Sigmoid colon (tissue), 7 donors: ENCODE measurements around the gene MPZ. TPM values are rescaled to one million over a fixed set of nuclear protein-coding genes. Genes with fewer than 3 reads are reported as not detected.

Experiments used
- DNase-seq: peaks from one replicate; pipeline ENCODE4 v3.0.0-alpha.2; 2019
- H3K27ac ChIP-seq, 4 donors: fragments of 200-600 bp; sonication (generic); one replicate each; pipeline ENCODE4 v1.5.1; 2016 to 2019; ENCODE audit warnings: mild to moderate bottlenecking in 1 of 4
- H3K27me3 ChIP-seq, 3 donors: fragments of 200-600 bp; sonication (generic); one replicate each; pipeline ENCODE4 v1.5.1; 2019; ENCODE audit warnings: mild to moderate bottlenecking in 1 of 3
- H3K36me3 ChIP-seq, 4 donors: fragments of 200-600 bp; sonication (generic); one replicate each; pipeline ENCODE4 v1.5.1; 2016 to 2019
- H3K4me1 ChIP-seq, 4 donors: fragments of 200-600 bp; sonication (generic); one replicate each; pipeline ENCODE4 v1.5.1; 2017 to 2019
- H3K4me3 ChIP-seq, 4 donors: fragments of 200-600 bp; sonication (generic); one replicate each; pipeline ENCODE4 v1.5.1; 2017 to 2019; ENCODE audit warnings: mild to moderate bottlenecking in 2 of 4, moderate library complexity in 1 of 4
- H3K9me3 ChIP-seq, 4 donors: fragments of 200-600 bp in 3 of 4; sonication (generic) in 3 of 4; one replicate each; pipeline versions ENCODE4 v1.5.1 to v1.6.1; 2013 to 2019
- EP300 ChIP-seq, 4 donors: sonication (generic); formaldehyde crosslinking; IDR thresholded peaks; one replicate each; pipeline ENCODE4 v1.6.1; 2017; ENCODE audit warnings: antibody characterized with exemption in 4 of 4
- POLR2A ChIP-seq, 2 donors: fragments of 450-650 bp; IDR thresholded peaks; one replicate each; pipeline ENCODE4 v1.6.1; 2016; ENCODE audit warnings: antibody characterized with exemption in 2 of 2, mild to moderate bottlenecking in 2 of 2, moderate library complexity in 2 of 2
- POLR2AphosphoS5 ChIP-seq, 4 donors: sonication (generic); formaldehyde crosslinking; IDR thresholded peaks; one replicate each; pipeline ENCODE4 v1.6.1; 2017; ENCODE audit warnings: antibody characterized with exemption in 4 of 4
- WGBS, 2 donors: extraction: QIAGEN DNeasy Blood & Tissue Kit; methylation state at CpG; one replicate each; pipeline ENCODE4 v1.1.7; 2013; 5-methylcytosine and 5-hydroxymethylcytosine counted together
- intact Hi-C: fragments of 100-400 bp; cut with DNase I; formaldehyde crosslinking; loops from one replicate; pipeline ENCODE4 v1.15.1; 2023
- polyA plus RNA-seq, 3 donors: library from polyadenylated mRNA; stranded (reverse); fragments of 200-250 nt; gene quantifications; one replicate each; pipeline ENCODE4 v1.2.3, GENCODE V29; 2013
- total RNA-seq, 4 donors: library from RNA; depleted of rRNA; stranded (reverse); fragments of >200 nt; gene quantifications; one replicate each; pipeline ENCODE4 v1.1.0, GENCODE V29; 2016
- TF ChIP-seq, protein P1 (sequence below), 4 experiments: fragments of 450-650 bp in 3 of 4; fragments of 200-600 bp in 1 of 4; IDR thresholded peaks; one replicate each; pipeline ENCODE4 v1.5.1; 2016 to 2019; ENCODE audit warnings: antibody characterized with exemption in 4 of 4, mild to moderate bottlenecking in 3 of 4, moderate library complexity in 2 of 4
- donor health status: healthy with polysubstance abuse.
- donor health status: Bipolar disorder and iron deficiency.
- donor health status: healthy.

Gene MPZ
- total and polyA plus RNA-seq, 7 donors: 1.2 to 10.0 (median 4.1) TPM

DNA sequence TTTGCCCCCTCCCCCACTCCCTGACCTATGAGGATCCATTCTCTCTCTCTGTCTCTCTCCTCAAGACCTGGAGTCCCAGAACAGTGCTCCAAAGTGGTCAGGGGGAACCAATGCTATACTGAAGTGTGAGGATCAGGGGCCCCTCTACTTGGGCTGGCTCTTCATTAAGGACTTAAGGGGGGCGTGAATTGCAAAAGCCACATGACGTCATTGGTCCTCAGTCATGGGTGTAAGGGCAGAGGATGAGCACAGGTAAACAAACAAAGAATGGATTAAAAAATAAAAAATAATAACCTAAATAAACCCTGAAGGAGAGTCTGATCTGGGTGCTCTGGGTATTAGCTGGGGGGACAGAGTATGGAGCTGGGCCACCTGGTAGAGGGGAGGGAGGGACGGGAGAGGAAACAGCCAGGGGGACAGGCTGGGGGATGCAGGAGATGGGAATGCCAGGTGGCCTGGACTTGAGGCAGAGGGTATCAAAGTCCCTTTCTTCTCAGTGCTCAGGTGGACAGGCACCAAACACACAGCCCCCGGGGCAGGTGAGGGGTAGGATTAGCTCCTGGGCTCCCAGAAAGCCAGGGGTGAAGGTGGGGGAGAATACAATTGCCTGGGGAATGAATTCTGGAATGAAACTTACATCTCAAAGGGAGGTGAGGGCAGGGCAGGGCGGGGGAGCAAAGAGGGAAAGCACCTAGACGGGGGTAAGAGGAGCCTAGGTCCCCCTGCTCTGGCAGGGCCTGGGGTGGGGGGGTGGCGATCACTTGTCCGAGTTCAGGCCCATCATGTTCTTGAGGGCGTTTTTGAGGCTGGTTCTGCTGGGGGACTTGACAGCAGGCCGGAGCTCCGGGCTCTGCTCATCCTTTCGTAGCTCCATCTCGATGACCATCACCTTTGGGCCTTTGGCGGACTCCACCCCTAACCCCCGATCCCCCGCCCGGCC, 4.6 kb downstream of the MPZ start:
- Histone ChIP-seq H3K4me1 (peaks cover 0 to 26% (median 17%) of the 10 kb centered on the region in 4 donors), H3K36me3 (no peaks in the 10 kb centered on the region), H3K27me3 (no peaks in the 10 kb centered on the region), H3K9me3 (no peaks in the 10 kb centered on the region), H3K4me3 (peak overlapping the region; percentile 49 to 69 (median 60)), H3K27ac (peak overlapping the region; percentile 37 to 65 (median 55))
- 12 to 13% methylated on average over 17 of the region's 17 CpGs for WGBS, 2 donors
- DNase-seq: no peak
- TF ChIP-seq POLR2A (IDR thresholded peaks at IDR 0.05) (no peak), EP300 (IDR thresholded peaks at IDR 0.05) (no peak), POLR2AphosphoS5 (IDR thresholded peaks at IDR 0.05) (no peak)
- TF ChIP-seq, protein P1, sequence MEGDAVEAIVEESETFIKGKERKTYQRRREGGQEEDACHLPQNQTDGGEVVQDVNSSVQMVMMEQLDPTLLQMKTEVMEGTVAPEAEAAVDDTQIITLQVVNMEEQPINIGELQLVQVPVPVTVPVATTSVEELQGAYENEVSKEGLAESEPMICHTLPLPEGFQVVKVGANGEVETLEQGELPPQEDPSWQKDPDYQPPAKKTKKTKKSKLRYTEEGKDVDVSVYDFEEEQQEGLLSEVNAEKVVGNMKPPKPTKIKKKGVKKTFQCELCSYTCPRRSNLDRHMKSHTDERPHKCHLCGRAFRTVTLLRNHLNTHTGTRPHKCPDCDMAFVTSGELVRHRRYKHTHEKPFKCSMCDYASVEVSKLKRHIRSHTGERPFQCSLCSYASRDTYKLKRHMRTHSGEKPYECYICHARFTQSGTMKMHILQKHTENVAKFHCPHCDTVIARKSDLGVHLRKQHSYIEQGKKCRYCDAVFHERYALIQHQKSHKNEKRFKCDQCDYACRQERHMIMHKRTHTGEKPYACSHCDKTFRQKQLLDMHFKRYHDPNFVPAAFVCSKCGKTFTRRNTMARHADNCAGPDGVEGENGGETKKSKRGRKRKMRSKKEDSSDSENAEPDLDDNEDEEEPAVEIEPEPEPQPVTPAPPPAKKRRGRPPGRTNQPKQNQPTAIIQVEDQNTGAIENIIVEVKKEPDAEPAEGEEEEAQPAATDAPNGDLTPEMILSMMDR (IDR thresholded peaks at IDR 0.05): no peak
- intact Hi-C loops: loop anchor here (5.0 kb wide), 1 partner anchor 78 kb away; the partner anchor contains the start of gene TOMM40L

DNA sequence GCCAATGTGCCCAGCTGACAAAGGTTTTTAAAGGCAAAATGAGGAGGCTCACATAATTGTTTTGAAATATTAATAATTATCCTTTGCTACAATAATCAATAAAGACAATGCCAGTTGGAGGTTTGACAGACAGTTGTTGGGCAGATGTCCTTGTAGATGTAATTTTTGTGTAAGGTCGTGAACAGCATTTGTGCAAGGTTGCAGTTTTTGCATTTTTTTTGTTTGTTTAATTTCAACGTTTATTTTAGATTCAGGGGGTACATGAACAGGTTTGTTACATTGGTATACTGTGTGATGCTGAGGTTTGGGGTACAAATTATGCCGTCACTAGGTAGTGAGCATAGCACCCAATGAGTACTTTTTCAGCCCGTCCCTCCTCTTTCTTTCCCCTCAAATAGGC, 9.3 kb downstream of the MPZ start:
- no peak overlapping the region for H3K4me3 ChIP-seq
- no peaks in the 10 kb centered on the region for H3K27me3 ChIP-seq
- H3K27ac ChIP-seq: no peak overlapping the region
- peaks cover 0 to 14% (median 9%) of the 10 kb centered on the region in 4 donors for H3K4me1 ChIP-seq
- H3K36me3 ChIP-seq: no peaks in the 10 kb centered on the region
- no peaks in the 10 kb centered on the region for H3K9me3 ChIP-seq
- WGBS, 2 donors: 89 to 90% methylated on average over 4 of the region's 4 CpGs
- TF ChIP-seq EP300 (IDR thresholded peaks at IDR 0.05) (no peak), POLR2AphosphoS5 (IDR thresholded peaks at IDR 0.05) (no peak), POLR2A (IDR thresholded peaks at IDR 0.05) (no peak)
- TF ChIP-seq, protein P1 (IDR thresholded peaks at IDR 0.05): no peak
- no peak for DNase-seq
- intact Hi-C loops: no loop called here

DNA sequence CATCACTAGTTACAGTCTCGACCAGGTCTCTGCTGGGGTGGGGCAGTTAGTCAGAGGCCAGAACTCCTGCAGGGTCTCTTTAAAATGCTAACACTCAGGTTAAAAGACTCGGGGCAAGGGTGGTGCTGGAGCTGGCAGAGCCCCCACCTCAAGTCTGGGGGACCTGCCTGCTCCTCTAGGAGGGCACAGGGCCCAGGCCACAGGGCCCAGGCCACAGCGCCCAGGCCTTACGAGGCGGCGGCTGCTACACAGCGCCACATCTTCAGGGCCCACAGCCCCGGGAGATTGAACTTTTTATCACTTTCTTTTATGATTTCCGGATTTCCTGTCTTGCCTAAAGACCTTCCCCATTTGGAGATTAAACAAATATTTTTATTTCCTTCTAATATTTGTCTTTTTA, 10.4 kb downstream of the MPZ start:
- no peaks in the 10 kb centered on the region for H3K9me3 ChIP-seq
- intact Hi-C loops: no loop called here
- no peaks in the 10 kb centered on the region for H3K36me3 ChIP-seq
- peaks cover 0 to 3% (median under 1%) of the 10 kb centered on the region in 4 donors for H3K4me1 ChIP-seq
- H3K27ac ChIP-seq: no peak overlapping the region
- no peak for TF ChIP-seq POLR2AphosphoS5 (IDR thresholded peaks at IDR 0.05)
- TF ChIP-seq, protein P1 (IDR thresholded peaks at IDR 0.05): no peak
- no peak for TF ChIP-seq POLR2A (IDR thresholded peaks at IDR 0.05)
- TF ChIP-seq EP300 (IDR thresholded peaks at IDR 0.05): no peak
- no peaks in the 10 kb centered on the region for H3K27me3 ChIP-seq
- WGBS, 2 donors: 70 to 74% methylated on average over 9 of the region's 9 CpGs
- no peak for DNase-seq
- H3K4me3 ChIP-seq: no peak overlapping the region

DNA sequence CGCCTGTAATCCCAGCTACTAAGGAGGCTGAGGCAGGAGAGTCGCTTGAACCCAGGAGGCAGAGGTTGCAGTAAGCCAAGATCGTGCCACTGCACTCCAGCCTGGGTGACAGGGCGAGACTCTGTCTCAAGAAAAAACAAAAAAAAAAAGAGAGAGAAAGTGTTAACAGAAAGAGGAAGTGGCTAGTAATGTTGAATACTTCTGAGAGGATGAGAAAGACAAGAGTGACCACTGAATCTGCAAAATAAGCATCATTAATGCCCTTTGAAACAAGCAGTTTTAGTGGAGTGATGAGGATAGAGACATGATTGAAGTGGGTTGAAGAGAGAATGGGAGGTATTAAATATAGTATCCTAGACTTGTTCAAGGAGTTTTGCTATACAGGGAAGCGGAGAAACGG, 11.7 kb downstream of the MPZ start:
- intact Hi-C loops: no loop called here
- Histone ChIP-seq H3K4me3 (no peak overlapping the region), H3K9me3 (no peaks in the 10 kb centered on the region), H3K27ac (no peak overlapping the region), H3K27me3 (no peaks in the 10 kb centered on the region), H3K4me1 (no peaks in the 10 kb centered on the region), H3K36me3 (no peaks in the 10 kb centered on the region)
- WGBS, 2 donors: 84 to 92% methylated on average over 6 of the region's 6 CpGs
- no peak for DNase-seq
- TF ChIP-seq POLR2AphosphoS5 (IDR thresholded peaks at IDR 0.05) (no peak), EP300 (IDR thresholded peaks at IDR 0.05) (no peak), POLR2A (IDR thresholded peaks at IDR 0.05) (no peak)
- TF ChIP-seq, protein P1 (IDR thresholded peaks at IDR 0.05): no peak
